GM12878 (cell line): Measurements from ENCODE around the gene TRPM1. TPM values are rescaled to one million over a fixed set of nuclear protein-coding genes. Genes with fewer than 3 reads are reported as not detected.

Experiments used
- ATAC-seq: fragments of 200-7000 bp; cut with Tn5 transposase; 3 replicates; pipeline ENCODE4 v1.9.1; 2020; ENCODE audit warnings: mild to moderate bottlenecking, moderate library complexity
- BruUV-seq: library from RNA; stranded (reverse); fragments of 400-500 nt; replicated peaks from 2 replicates; lab custom pipeline; 2021; lab: Mats Ljungman, UMichigan
- CTCF ChIA-PET: fragments of 300-600 bp; sonication (Branson Sonifier 250); formaldehyde crosslinking; extraction: SDS; loops from one replicate; lab custom pipeline; 2021; ENCODE audit warnings: inconsistent platforms; lab: Yijun Ruan, JAX
- POLR2A ChIA-PET: fragments of 350-600 bp; formaldehyde crosslinking; extraction: SDS; loops from one replicate; lab custom pipeline; 2021; ENCODE audit warnings: inconsistent platforms; lab: Charles Lee
- RAD21 ChIA-PET: fragments of 300-600 bp; sonication (Branson Sonifier 250); formaldehyde crosslinking; loops from one replicate; lab custom pipeline; 2023; ENCODE audit warnings: antibody characterized with exemption; ENCODE audit not compliant: unreplicated experiment; lab: Charles Lee
- SMC1A ChIA-PET: fragments of 300-600 bp; sonication (Branson Sonifier 250); formaldehyde crosslinking; loops from one replicate; lab custom pipeline; 2023; ENCODE audit not compliant: unreplicated experiment, uncharacterized antibody; lab: Charles Lee
- DNase-seq: peaks from one replicate; pipeline ENCODE4 v3.0.0-alpha.2; 2011; ENCODE audit warnings: low read depth, low spot score
- FAIRE-seq: peaks from 3 replicates; lab custom pipeline; 2011; peaks lifted over from hg19 to GRCh38; lab: Jason Lieb, UNC
- H2AFZ ChIP-seq: 2 replicates; pipeline ENCODE4 v1.6.0; 2011; ENCODE audit warnings: low read depth, low read length, control low read depth; ENCODE audit not compliant: control insufficient read depth
- H3K27ac ChIP-seq: 2 replicates; pipeline ENCODE4 v1.5.1; 2011; ENCODE audit warnings: control low read depth; ENCODE audit not compliant: control insufficient read depth, insufficient read depth
- H3K27me3 ChIP-seq, 2 experiments: replicated peaks in 1 of 2; 2 replicates each; pipeline versions ENCODE4 v1.6.0 to v1.6.1; 2011; ENCODE audit warnings: low read length in 1 of 2; ENCODE audit not compliant: control insufficient read depth in 2 of 2, insufficient read depth in 2 of 2
- H3K36me3 ChIP-seq, 2 experiments: 2 replicates each; pipeline ENCODE4 v1.5.1; 2011; ENCODE audit warnings: low read length in 1 of 2; ENCODE audit not compliant: control insufficient read depth in 2 of 2, insufficient read depth in 2 of 2
- H3K4me1 ChIP-seq: 2 replicates; pipeline ENCODE4 v1.6.1; 2011; ENCODE audit warnings: mild to moderate bottlenecking, low read length, moderate library complexity, mixed read lengths; ENCODE audit not compliant: control insufficient read depth, insufficient read depth
- H3K4me2 ChIP-seq: 2 replicates; pipeline ENCODE4 v1.6.0; 2011; ENCODE audit warnings: control low read depth; ENCODE audit not compliant: control insufficient read depth, insufficient read depth
- H3K4me3 ChIP-seq: fragments of 200-600 bp; sonication (generic); 2 replicates; pipeline ENCODE4 v1.5.1; 2016
- H3K79me2 ChIP-seq: 2 replicates; pipeline ENCODE4 v1.6.0; 2011; ENCODE audit warnings: low read length; ENCODE audit not compliant: control insufficient read depth, insufficient read depth
- H3K9ac ChIP-seq: 2 replicates; pipeline ENCODE4 v1.8.0; 2011; ENCODE audit warnings: low read length, control low read depth, mixed read lengths; ENCODE audit not compliant: control insufficient read depth, insufficient read depth
- H3K9me3 ChIP-seq: replicated peaks from 3 replicates; pipeline ENCODE4 v1.5.1; 2011; ENCODE audit warnings: mild to moderate bottlenecking, low read length; ENCODE audit not compliant: control insufficient read depth, insufficient read depth
- H4K20me1 ChIP-seq: 2 replicates; pipeline ENCODE4 v1.6.0; 2011; ENCODE audit not compliant: control insufficient read depth, insufficient read depth
- SIX5 ChIP-seq: IDR thresholded peaks from 2 replicates; pipeline ENCODE4 v1.6.1; 2011; ENCODE audit warnings: mild to moderate bottlenecking, low read depth, low read length, moderate library complexity; ENCODE audit not compliant: severe bottlenecking
- YY1 ChIP-seq: IDR thresholded peaks from 2 replicates; pipeline ENCODE4 v1.6.1; 2011; ENCODE audit warnings: low read depth, mild to moderate bottlenecking, low read length
- WGBS: methylation state at CpG from one replicate; pipeline ENCODE4 v1.1.6; 2016; ENCODE audit warnings: low lambda C conversion rate; ENCODE audit not compliant: insufficient replicate concordance, insufficient coverage; ENCODE audit errors: missing lambda C conversion rate; 5-methylcytosine and 5-hydroxymethylcytosine counted together
- in situ Hi-C: fragments of 300-500 bp; cut with MboI; formaldehyde crosslinking; loops from 9 replicates; pipeline ENCODE4 v1.14.3; 2018; ENCODE audit warnings: mixed read lengths
- intact Hi-C: fragments of 100-400 bp; cut with micrococcal nuclease; formaldehyde crosslinking; loops from one replicate; pipeline ENCODE4 v1.14.2; 2022; ENCODE audit not compliant: unreplicated experiment
- polyA plus RNA-seq, 11 experiments: library from polyadenylated mRNA; depleted of rRNA in 4 of 11; unstranded in 6 of 11; stranded (reverse) in 5 of 11; fragments of >200 nt; fragmentation: Nextera tagmentation in 4 of 11; fragmentation: Illumina TruSeq in 1 of 11; extraction: Ambion mirVana in 4 of 11; extraction: Trizol in 1 of 11; gene quantifications; 1 replicate in 1 of 11; 2 replicates in 10 of 11; pipeline versions ENCODE4 v1.2.1 to v1.2.3, GENCODE V29; 2011 to 2016; ENCODE audit warnings: inconsistent platforms in 2 of 11, missing spikeins in 2 of 11, low read depth in 1 of 11
- total RNA-seq, 4 experiments: library from RNA; depleted of rRNA in 3 of 4; stranded (reverse); fragments of >200 nt in 3 of 4; fragmentation: Illumina TruSeq in 1 of 4; extraction: Trizol in 1 of 4; gene quantifications; 2 replicates each; pipeline versions ENCODE4 v1.2.1 to v1.2.3, GENCODE V29; 2013 to 2021
- TF ChIP-seq, protein P1 (sequence below): fragments of 450-650 bp; IDR thresholded peaks from 2 replicates; pipeline ENCODE4 v1.6.1; 2017; ENCODE audit warnings: antibody characterized with exemption, mild to moderate bottlenecking, moderate library complexity

The TRPM1 gene
- total and polyA plus RNA-seq, 10 of the 15 experiments (the other 5 are each of a cell fraction or from before 2014, with no cell fraction given) = 0.01 to 0.10 (median 0.05) TPM; not detected in 4

DNA sequence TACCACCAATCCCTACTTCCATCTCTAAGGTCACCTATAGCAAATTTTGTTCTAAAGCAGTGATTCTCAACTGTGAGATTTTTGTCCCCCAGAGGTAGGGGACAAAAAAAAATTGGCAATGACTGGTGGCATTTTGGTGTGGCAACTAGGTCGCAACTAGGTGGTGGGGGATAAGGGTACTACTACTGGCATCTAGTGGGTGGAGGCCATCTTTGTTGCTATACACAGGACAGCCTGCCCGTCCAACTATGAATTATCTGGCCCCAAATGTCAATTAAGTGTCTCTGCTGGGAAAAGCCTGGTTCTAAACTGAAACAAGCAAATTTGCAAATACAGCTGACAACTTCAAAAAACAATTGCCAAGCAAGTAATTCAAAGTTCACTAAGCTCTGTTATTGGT, 111.5 kb downstream of the TRPM1 start:
- intact Hi-C loops = loop anchor here (5.0 kb wide), 1 partner anchor 88 kb away; the partner anchor contains the start of gene FAN1

More for the DNA sequence above, 111.5 kb downstream of the TRPM1 start:
- TF ChIP-seq YY1 (peak; percentile 76), SIX5 (no peak)
- TF ChIP-seq, protein P1, sequence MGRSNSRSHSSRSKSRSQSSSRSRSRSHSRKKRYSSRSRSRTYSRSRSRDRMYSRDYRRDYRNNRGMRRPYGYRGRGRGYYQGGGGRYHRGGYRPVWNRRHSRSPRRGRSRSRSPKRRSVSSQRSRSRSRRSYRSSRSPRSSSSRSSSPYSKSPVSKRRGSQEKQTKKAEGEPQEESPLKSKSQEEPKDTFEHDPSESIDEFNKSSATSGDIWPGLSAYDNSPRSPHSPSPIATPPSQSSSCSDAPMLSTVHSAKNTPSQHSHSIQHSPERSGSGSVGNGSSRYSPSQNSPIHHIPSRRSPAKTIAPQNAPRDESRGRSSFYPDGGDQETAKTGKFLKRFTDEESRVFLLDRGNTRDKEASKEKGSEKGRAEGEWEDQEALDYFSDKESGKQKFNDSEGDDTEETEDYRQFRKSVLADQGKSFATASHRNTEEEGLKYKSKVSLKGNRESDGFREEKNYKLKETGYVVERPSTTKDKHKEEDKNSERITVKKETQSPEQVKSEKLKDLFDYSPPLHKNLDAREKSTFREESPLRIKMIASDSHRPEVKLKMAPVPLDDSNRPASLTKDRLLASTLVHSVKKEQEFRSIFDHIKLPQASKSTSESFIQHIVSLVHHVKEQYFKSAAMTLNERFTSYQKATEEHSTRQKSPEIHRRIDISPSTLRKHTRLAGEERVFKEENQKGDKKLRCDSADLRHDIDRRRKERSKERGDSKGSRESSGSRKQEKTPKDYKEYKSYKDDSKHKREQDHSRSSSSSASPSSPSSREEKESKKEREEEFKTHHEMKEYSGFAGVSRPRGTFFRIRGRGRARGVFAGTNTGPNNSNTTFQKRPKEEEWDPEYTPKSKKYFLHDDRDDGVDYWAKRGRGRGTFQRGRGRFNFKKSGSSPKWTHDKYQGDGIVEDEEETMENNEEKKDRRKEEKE = no peak
- Histone ChIP-seq H3K9ac (no peak overlapping the region; the same call in 1 of the 2 replicates), H3K79me2 (peaks cover 13% of the 10 kb centered on the region), H3K27me3 (no peaks in the 10 kb centered on the region), H3K4me2 (peak overlapping the region; percentile 95), H3K4me3 (peak overlapping the region; percentile 99), H2AFZ (no peak overlapping the region; the same call in 1 of the 2 replicates), H4K20me1 (no peaks in the 10 kb centered on the region), H3K27ac (no peak overlapping the region), H3K9me3 (no peaks in the 10 kb centered on the region), H3K36me3 (peaks cover 0 to 7% of the 10 kb centered on the region in 2 experiments; a peak in 1 of 4 replicates), H3K4me1 (peaks cover 13% of the 10 kb centered on the region)
- RAD21 ChIA-PET = interaction anchor here (2.6 kb wide), 1 partner anchor 24 kb away, joined by 13 read pairs; no protein-coding TSS in a partner anchor
- POLR2A ChIA-PET = interaction anchor here (1.3 kb wide), 1 partner anchor 14 kb away, joined by 4 read pairs; no protein-coding TSS in a partner anchor
- no peak for FAIRE-seq
- CTCF ChIA-PET = interaction anchor here (0.8 to 1.4 kb wide), 3 partner anchors 9 to 139 kb away, joined by 3 read pairs; no protein-coding TSS in a partner anchor
- WGBS = 45% methylated on average over 2 of the region's 2 CpGs
- in situ Hi-C loops = no loop called here
- SMC1A ChIA-PET = interaction anchor here (1.1 to 2.0 kb wide), 3 partner anchors 17 to 95 kb away, joined by 3 to 6 read pairs (median 5); no protein-coding TSS in a partner anchor
- peak; percentile 11; the same call in 1 of the 3 replicates for ATAC-seq
- TSS peak; percentile 69 for BruUV-seq
- no peak for DNase-seq
